Spleen (tissue), 7 donors: ENCODE data around the gene BTAF1.

Experiments used
- POLR2A ChIP-seq, 3 donors: fragments of 450-650 bp; IDR thresholded peaks; one replicate each; pipeline ENCODE4 v1.5.1; 2017; ENCODE audit warnings: antibody characterized with exemption in 3 of 3, mild to moderate bottlenecking in 1 of 3
- TF ChIP-seq, protein P1 (sequence below), 11 experiments: fragments of 200-600 bp in 7 of 11; fragments of 450-650 bp in 4 of 11; sonication (generic) in 4 of 11; IDR thresholded peaks in 8 of 11; conservative IDR thresholded peaks in 3 of 11; 1 replicate in 7 of 11; 2 replicates in 4 of 11; pipeline versions ENCODE4 v1.4.0 to v1.8.0; 2016 to 2021; ENCODE audit warnings: antibody characterized with exemption in 11 of 11, inconsistent platforms in 4 of 11, mild to moderate bottlenecking in 1 of 11
- donor health status: DM: no; HTN: no; CAD: no; lungs with moderate emphysema.
- donor health status: DM: no; HTN: no; CAD: no.
- donor health status: DM: no; HTN: no; CAD: no.

DNA sequence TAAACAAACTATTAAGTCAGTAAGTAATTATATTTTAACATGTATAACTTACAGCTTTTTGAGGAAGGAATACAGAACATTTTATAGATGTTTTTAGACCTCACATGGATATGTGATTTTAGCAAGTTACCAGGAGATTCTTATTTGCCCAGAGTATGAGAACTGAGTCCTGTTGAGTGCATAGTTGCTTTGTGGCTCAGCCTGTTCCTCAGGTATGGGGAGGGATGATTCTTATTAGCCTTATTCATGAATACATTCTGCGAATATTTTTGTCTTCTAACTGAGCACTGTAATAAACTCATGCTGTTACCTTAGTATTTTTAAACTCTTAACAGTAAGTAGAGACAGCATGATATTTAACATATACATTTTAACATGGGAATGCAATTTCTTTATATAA is 17.9 kb downstream of the BTAF1 start:
- TF ChIP-seq POLR2A (IDR thresholded peaks at IDR 0.05) = no peak
- TF ChIP-seq, protein P1, sequence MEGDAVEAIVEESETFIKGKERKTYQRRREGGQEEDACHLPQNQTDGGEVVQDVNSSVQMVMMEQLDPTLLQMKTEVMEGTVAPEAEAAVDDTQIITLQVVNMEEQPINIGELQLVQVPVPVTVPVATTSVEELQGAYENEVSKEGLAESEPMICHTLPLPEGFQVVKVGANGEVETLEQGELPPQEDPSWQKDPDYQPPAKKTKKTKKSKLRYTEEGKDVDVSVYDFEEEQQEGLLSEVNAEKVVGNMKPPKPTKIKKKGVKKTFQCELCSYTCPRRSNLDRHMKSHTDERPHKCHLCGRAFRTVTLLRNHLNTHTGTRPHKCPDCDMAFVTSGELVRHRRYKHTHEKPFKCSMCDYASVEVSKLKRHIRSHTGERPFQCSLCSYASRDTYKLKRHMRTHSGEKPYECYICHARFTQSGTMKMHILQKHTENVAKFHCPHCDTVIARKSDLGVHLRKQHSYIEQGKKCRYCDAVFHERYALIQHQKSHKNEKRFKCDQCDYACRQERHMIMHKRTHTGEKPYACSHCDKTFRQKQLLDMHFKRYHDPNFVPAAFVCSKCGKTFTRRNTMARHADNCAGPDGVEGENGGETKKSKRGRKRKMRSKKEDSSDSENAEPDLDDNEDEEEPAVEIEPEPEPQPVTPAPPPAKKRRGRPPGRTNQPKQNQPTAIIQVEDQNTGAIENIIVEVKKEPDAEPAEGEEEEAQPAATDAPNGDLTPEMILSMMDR (IDR thresholded peaks at IDR 0.05 in 8 of 11, conservative IDR thresholded peaks at IDR 0.05 in 3 of 11) = no peak
